Measurements from ENCODE around the gene IHH.

The IHH gene

DNA sequence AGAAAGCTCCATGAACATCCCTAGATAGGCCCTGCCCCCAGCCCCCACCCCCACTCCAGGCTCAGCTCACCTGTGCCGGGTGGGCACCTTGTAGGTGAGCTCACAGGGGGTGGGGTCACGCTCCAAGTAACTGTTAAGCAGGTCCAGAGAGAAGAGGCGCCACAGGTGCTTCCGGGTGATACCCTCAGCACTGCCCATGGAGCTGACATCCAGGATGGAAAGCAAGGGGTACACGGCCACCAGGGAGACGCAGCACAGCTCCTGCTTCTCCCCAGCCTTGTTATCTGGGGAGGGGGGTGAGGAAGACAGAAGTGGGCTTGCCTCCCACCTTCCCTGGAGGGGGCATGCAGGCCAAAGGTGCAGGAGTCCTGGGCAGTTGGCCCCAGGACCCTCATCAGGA lies 41.3 kb downstream of the IHH start:
- DNase-seq (ENCODE audit: low spot score): no peak

DNA sequence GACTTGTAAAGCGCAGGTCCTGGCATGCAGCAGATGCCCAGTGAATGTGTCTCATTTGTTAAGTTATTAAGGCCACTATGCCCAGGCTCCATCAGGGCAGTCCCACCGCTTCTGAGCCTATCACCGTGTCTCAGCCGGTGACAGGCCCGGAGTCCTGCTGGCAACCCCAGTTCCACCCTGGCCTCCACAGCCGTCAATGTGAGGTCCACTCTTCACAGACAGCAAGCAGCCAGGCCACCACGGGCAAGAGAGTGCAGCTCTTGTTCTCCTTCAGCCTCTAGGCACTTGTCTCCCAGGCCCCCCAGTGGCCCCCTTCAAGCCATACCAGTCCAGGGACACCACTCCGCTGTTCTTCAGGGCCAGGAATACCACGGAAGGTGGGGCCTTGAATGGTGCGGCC lies 42.0 kb downstream of the IHH start:
- DNase-seq (ENCODE audit: low spot score): no peak

DNA sequence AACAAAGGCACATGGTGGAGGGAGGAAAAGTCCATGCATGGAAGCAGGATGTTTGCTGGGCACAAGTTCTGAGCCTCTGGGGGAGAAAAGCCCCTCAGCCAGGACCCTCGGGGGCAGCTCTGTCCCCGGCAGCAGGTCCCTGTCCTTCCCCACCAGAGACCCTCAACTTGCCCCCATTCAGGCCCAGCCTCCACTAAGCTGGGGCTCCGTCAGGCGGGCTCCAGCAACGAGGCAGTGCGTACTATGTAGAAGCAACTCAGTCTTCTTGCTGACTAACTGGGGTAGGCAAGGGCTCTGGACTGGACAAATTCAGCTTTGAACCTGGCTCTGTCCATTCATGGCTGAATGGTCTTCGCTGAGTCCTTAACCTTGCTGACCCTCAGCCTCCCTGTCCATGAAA lies 42.4 kb downstream of the IHH start:
- DNase-seq (ENCODE audit: low spot score): no peak

DNA sequence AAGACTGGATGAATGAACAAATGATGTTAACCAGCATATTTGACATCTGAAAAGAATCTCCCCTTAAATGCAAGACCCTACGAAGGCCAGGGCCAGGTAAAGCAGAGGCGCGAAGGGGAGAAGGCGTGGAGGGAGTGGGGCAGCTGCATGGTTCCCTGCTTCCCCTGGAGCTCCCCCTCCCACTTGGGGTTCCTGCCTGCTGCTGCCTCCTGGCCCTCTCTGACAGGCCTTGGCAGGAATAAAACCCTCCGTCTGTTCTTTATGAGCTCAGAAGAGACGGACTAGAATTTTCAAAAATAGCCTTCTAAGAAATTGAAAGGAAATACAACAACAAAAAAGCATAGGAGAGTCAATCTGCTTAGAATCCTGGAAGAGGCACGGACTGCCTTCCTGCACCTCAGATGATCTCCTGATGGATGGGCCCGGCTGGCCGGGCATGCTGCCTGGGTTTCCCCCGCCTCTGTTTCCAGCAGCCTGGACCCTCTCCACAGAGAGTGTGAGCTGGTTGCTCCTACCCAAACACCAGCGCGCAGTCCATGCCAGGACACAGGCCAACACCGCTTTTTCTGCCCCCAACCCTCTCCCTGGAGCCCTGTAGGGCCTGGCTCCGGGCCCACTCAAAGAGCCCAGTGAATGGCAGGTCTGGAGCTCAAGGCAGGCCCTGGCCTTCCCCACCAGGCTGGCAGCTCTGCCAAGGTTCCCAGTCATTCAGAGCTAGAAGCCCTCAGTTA lies 43.4 kb downstream of the IHH start:
- peak; percentile 68 for DNase-seq (ENCODE audit: low spot score)

DNA sequence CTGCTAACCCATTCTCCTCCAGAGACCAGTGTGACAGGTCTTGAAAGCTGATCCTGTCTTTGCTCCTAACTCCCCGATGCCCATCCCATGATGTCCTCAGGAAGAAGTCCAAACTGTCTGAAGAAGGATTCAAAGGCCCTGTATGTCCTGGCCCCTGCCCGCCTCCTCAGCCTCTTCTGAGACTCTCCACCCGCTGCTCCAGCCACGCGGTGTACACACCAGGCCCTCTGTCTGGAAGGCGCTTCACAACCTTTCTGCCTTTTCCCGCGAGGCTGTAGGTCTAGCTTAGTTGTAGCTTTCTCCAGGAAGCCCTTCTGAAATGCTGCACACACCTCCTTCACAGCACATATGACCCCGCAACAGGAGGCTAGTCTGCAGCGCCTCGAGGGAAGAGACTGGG lies 44.0 kb downstream of the IHH start:
- no peak for DNase-seq (ENCODE audit: low spot score)

DNA sequence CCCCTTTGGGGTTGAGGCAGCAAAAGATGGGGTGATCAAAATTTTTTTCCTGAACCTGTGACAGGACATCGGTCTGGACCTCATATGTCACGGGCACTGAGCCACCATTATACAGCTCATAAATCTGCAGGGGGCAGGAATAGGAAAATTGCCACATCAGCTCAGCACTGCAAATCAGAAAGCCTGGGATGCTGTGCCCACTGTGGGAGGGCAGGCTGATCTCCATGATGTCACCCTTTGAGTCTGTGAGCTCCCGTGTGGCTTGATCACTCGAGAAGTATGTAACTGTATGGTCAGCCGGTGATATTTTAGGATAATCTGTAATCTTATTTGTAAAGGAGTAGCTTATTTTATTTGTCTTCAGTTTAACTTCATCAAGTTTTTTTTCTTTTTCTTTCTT lies 49.8 kb downstream of the IHH start:
- DNase-seq (ENCODE audit: low spot score): no peak

DNA sequence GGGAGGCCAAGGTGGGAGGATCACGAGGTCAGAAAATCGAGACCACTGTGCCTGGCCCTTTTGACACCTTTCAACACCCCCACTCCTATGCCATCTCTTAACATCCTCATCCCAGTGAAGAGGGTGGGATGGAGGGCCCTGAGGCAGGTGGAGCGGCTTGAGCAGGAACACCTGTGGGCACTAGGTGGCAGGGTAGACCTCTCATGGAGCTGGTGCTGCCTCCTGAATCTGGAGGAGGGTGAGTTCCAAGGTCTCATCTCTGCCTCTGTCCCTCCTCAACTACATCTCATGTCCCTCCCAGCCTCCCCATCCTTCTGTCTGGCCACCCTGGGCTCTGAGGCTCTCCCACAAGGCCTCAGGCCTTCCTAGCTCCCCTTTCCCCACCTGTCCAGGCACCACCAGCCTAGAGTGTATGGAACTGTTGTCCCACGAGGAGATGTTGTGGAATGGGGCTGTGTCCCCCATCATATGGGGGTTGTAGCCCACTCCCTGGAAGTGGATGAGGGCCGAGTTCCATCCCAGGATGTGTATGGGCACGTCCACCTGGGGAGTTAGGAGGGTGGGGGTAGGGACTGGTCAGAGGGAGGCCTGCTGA lies 50.5 kb downstream of the IHH start:
- no peak for DNase-seq (ENCODE audit: low spot score)

DNA sequence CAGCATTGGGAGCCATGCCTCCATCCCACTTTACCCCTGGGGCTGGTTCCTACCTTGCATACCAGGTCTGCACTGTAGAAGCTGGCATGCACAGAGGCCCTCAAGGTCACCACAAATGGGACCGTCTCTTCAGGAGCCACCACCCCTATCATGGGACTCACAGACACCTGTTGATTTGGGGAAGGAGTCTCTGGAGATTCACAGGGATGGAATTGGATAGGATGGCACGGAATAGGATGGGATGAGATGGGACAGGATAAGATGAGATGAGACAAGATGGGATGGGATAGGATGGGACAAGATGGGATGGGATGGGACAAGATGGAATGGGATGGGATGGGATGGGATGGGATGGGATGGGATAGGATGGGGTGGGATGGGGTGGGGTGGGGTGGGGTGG lies 51.4 kb downstream of the IHH start:
- no peak for DNase-seq (ENCODE audit: low spot score)

Data from putamen (tissue), 1 donor.